Breast epithelium (tissue), 3 donors: ENCODE measurements around the gene TMEM115.

Experiments
- CTCF ChIP-seq, 3 donors: fragments of 450-650 bp; IDR thresholded peaks; one replicate each; pipeline ENCODE4 v1.5.1; 2016 to 2017; ENCODE audit warnings: antibody characterized with exemption in 3 of 3, mild to moderate bottlenecking in 3 of 3, moderate library complexity in 3 of 3
- POLR2AphosphoS5 ChIP-seq, 3 donors: sonication (generic); formaldehyde crosslinking; IDR thresholded peaks; one replicate each; pipeline ENCODE4 v1.6.1; 2017; ENCODE audit warnings: antibody characterized with exemption in 3 of 3

GRCh38 chr3:50337175-50337861 is 22.0 kb downstream of the TMEM115 start:
- TF ChIP-seq CTCF (IDR thresholded peaks at IDR 0.05) (peak in 1 of 3 donors; percentile 31), POLR2AphosphoS5 (IDR thresholded peaks at IDR 0.05) (peak; percentile 93 to 95 (median 94))
